Measurements from ENCODE around the gene EPB41L3.

EPB41L3 gene

DNA sequence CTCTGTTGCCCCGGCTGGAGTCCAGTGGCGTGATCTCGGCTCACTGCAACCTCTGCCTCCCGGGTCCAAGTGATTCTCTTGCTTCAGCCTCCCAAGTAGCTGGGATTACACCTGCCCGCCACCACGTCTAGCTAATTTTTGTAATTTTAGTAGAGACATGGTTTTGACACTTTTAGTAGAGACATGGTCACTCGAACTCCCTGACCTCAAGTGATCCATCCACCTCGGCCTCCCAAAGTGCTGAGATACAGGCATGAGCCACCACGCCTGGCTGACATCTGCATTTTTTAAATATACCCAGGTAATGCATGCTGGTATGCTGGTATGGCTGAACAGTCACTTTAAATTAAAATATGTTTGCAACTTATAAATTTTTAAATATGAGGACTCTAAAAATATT is 91.9 kb downstream of the EPB41L3 start:
- DNase-seq (ENCODE audit: low read depth), result no peak

DNA sequence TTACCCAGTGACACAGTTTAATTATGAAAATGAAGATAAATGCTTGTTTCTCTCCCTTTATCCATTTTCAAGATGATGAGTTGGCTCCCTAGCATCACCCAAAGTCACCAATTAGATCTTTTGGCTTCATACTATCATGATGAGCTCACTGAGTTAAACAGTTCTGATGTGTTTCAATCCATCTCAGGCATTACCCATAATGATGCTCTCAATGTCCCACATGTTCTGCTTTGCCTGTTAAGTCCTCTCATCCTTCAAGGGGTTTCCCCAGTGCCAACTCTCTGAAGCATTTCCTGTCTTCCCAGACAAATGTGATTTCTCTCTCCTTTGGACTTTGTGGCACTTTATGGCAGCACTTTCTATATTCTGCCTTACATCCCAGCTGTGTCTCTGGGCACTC is 92.6 kb downstream of the EPB41L3 start:
- no peak for DNase-seq (ENCODE audit: low read depth)

DNA sequence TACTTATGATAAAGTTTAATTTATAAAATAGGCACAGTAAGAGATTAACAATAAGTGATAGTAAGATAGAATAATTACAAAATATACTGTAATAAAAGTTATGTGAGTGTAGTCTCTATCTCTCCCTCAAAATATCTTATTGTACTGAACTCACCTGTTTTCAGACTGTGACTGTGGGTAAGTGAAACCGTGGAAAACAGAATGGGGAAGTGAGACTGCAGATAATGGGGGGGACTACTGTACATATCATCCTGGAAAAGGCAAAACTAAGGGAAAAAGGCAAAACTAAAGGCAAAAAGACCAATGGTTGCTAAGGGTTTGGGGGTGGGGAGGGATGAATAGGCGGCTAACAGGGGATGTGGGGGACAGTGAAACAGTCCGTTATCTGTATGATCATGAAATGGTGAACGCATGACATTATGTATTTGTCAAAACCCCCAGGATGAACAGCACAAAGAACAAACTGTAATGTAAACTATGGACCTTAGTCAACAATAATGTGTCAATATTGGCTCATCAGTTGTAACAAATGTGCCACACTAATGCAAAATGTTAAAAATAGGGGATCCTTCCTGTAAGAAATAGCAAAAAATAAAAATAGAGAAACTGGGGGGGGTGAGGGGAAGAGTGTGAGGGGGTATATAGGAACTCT is 93.8 kb downstream of the EPB41L3 start:
- DNase-seq (ENCODE audit: low read depth), result no peak

DNA sequence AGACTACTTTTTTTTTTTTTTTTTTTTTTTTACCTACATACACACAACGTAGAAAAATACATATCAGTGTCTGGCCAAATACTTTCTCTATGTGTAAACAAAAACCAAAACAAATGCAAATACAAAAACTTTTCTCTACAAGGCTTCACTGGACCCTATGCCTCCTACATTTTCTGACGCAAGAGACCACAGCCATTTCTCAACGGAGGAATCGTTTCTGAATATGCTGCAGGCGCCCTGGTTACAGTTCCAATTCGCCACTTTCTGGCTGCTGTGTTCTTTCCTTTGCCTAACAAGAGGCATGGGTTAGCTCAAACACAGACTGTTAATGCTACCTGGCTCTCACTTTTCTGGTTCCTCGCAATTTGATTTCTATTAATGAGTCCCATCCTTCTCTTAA is 96.4 kb downstream of the EPB41L3 start:
- no peak for DNase-seq (ENCODE audit: low read depth)

DNA sequence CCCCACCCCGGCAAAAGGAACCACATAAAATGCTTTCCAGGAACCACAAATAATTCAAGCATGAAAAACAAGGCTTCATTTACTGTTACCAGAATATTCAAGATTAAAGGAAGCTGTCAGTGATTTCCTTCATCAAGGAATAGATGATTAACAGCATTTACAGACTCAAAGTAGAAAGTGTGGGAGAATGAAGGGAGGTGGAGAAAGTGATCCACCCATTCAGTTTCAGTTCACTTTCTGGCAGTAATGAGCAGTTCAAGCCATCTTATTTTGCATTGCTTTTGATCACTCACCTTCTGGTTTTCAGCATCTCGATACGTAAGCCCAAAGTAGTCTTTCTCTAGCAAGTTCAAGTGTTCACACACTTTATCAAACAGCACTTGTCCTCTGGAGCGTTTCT is 99.0 kb downstream of the EPB41L3 start:
- DNase-seq (ENCODE audit: low read depth), result no peak

DNA sequence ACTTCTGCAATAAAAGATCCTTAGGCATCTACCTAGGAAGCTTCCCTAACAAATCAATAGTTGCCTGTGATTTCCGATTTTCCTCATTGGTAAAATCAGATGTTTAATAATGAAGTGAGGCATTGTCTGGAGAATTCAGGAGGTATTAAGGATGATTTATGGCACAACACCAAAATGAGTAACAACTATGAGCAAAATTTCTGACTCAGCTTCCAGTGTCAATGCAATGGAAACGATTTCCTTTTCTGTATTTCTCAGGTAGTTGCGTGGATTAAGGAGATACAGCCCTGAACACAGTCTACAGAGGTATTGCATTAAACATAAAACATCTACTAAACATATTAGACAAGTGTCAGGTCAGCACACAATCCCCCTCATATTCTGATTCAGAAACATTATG is 99.5 kb downstream of the EPB41L3 start:
- DNase-seq (ENCODE audit: low read depth), result no peak

DNA sequence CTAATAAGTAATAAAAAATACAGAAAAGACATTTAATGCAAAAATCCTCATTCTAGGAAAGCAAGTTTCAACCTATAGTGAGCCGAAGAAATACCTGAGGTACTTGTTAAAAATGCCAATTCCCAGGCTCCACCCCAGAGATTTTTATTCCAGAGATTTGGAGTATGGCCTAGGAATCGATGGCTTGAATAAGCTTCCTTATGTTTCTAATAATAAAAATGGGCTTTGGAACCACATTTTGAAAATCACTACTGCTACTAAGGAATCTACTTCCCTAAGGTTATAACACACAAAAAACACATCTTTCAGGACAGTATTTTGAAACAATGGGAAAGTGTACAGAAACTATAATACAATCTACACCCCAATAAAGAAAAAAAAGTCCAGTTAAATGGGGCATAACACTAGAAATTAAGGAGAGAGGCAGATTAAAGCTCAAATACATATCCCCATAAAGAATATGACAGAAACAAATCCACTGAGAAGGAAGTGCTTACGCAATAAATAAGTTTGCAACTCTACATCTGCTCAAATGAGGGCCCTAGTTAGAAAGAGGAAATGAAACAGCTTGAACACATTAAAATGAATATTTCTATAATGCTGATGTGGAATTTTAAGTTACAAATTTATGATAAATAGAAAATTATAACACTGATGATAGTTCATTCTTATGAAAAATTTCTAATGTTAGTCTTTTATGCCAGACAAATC is 103.7 kb downstream of the EPB41L3 start:
- no peak for DNase-seq (ENCODE audit: low read depth)

DNA sequence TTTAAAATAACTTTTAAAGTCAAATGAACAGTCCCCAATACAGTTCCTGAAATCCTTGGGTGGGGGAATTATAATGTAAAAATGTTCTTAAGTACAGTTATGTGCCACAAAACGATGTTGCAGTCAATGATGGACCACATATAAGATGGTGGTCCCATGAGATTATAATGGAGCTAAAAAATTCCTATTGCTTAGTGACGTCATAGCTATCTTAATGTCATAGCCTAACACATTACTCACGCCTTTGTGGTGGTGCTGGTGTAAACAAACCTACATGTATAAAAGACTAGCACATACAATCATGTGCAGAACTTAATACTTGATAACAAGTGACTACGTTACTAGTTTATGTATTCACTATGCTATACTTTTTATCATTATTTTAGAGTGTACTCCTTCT is 109.4 kb downstream of the EPB41L3 start:
- no peak for DNase-seq (ENCODE audit: low read depth)

DNA sequence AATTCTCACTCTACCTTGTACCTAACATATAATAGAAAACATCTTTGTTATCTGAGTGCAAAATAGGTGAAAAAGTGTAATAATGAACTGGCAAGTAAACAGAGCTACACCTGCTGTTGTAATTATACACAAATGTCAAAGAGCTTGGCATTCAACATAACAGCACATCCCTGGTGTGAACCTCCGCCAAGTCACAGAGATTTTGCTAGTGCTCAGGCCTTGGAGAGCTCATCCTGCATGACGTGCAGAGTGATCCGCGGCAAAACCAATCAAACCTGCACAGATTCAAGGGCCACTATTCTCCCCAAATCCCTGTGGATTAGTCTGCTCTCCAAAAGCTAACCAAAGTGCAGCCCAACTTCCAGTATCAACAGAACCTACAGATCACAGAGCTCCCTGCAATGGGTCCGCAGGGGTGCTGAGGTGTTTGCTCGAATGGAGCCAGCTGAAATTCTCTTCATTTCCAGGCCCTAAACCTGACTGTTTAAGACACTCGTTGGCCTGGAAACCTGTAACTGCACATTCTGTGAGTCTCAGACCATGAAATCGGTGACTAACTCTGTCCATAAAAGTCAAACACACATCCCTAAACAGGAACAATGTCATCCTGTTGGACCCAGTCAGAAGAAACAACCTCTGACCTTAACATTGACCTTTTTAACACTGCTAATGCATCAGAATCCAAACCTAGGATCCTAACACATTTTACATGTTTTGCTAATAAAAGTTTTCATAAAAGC is 111.8 kb downstream of the EPB41L3 start:
- DNase-seq (ENCODE audit: low read depth), result no peak

DNA sequence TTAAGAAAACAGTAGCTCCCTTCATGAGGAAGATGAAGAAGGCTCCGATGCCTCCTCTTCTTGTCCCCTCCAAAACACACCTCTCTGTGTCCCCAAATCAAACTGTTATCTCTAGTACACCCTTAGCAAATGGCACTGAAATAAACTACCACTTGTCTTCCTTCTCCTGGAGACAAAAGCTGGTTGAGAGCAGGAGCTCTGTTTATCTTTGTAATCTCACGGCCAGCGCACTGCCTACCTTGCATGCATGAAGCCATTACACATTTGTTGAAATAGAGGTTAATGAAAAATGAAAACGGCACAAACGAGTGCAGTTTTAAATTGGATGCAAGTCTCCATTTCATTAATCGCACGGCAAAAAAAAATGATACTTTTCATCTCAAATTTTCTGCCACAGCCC is 113.7 kb downstream of the EPB41L3 start:
- DNase-seq (ENCODE audit: low read depth), result no peak

DNA sequence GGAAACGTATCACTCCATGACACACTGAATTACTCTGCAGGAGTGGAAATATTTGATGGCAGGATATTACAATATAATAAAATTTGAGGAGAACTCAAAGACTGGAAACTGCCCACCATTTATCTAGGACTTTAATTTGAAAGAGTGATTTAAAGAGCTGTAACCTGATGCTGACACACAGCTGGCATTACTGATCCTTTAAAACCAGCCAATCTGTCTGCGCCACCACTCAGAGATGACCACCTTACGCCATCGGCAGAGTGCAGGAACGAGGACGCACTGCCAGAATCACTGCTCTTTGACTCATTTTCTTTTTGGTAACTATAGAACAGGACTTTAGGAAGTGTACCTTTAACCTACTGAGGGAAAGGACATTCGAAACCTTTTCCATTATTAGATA is 114.1 kb downstream of the EPB41L3 start:
- no peak for DNase-seq (ENCODE audit: low read depth)

DNA sequence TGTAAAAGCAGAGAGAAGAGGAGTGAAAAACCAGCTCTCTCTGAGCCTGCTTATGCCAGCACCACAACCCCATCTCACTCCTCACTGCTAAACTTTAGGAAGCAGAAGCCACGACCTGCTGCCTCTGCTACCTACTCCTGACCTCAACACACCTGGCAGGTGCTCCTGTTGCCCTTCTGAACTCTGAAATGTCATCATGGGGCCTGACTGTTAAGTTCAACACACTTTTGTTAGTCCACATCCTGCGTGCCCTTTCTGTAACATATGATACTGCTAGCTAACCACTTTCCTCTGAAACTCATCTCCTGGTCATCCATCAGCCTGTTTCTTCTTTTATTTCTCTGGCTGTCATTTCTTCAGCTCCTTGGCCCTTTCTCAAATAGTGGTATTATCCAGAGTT is 118.1 kb downstream of the EPB41L3 start:
- DNase-seq (ENCODE audit: low read depth), result no peak

DNA sequence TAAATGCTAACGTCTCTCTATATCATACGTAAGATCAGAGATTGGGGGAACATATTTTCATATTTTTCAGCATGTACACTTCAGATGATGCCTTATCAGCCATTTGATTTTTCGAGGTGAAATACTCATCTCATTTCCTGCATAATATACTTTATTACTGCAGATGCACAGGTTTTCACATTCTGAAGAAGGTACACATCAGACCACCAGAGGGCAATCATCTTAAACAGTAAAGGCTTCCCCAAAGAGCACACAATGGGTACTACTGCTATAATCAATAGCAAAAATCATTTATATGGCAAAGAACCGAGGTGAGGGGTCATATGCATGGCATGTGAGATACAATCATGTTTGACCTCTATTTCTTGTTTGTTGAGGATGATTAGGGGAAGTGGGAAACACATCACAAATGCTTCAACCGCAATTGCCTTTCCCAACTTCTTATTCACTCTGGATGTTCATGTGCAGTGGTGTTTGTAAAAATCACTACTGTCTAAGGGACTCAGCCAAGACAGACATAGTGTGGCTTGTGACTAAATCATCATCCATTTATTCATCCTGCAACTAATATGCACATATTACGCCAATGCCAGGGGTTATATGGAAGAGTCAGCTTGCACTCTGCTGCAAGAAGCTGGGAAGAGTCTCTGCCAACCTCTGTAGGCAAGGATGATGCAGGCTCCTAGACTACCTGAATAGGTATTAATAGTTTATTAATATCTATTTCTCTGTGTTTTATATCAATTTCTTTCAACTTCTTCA is 118.7 kb downstream of the EPB41L3 start:
- DNase-seq (ENCODE audit: low read depth), result no peak

DNA sequence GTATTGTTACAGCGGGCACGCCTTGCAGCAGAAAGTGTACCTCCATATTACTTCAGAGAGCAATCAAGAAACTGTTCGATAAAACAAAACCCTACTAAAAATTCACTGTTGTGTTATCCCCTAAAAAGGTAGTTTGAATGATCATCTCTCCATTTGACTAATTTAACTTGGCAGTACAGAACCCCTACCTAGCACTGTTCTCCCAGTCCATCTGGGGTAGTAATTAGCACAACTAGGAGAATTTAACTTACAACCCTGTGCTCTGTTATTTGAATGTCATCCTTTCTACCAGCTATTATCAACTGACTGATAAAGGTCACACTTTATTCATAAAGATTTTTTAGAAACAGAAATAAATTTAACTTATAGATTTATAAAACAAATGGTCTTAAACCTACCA is 121.2 kb downstream of the EPB41L3 start:
- no peak for DNase-seq (ENCODE audit: low read depth)

DNA sequence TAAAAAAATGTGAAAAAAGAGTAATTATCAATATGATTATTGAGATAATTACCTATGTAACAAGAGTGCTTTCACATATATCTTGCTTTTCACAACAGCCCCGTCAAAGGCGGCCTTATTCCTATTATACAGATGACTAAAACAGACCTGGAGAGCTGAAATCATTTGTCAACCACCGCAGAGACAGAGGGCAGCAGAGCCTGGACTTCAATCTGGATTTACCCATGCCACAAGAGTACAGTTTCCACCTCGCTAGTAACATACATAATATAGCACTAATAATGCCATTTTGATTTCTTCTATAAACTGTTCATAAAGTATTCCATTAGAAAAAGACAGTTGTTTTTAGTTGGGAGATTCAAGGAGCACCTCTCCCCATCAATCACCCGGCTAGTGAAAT is 121.8 kb downstream of the EPB41L3 start:
- DNase-seq (ENCODE audit: low read depth), result no peak

DNA sequence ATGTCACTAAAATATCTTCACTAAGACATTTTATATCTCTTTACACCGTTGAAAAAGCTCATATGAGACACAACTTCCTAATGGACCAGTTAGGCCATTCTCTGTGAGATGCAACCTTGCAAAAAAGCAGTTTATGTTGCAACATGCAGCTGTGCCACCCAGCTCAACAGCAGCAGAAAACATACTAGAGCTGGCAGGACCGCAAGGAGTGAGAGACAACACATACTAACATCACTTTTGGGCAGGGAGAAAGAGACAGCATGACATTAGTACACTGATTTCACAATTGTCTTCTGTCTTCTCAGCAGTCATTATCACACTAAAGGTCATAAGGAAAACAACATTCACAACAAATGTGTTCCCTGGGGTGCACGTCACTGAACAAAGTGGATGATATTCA is 122.9 kb downstream of the EPB41L3 start:
- DNase-seq (ENCODE audit: low read depth), result no peak

DNA sequence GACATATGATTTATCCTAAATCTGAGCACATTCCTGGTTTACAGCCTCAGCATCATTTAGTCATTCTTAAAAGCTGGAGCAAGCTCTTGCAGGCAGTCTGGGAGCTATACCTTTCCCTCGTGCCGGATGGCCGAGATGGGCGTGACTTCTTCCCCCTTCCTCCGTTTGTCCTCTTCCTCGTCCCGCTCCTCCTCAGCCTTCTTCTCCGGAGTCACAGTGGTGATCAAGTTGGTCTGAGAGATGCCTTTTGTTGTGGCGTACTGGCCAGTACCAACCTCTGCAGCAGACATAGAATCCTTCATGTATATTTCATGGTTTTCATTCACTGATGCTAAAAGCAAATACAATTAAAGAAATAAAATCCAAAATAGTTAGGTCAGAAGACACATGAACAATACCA is 124.2 kb downstream of the EPB41L3 start:
- DNase-seq (ENCODE audit: low read depth), result no peak

DNA sequence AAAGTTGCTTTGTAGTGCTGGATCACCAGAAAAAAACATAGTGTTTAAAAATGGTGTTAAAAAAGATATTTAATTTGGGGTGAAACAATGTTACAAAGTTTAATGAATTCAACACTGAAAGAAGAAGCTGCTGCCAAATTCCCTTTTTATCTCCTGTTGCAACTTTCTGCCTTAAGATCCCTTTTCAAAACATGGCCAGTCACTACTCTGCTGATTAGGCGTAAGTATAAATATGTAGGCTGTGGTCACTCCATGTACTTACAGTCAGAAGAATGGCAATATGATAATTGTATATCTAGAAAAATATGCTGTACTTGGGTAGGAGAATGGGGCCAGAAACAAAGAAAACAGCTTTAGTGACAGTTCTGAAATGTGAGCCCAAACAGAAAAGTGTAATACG is 124.8 kb downstream of the EPB41L3 start:
- DNase-seq (ENCODE audit: low read depth), result no peak

DNA sequence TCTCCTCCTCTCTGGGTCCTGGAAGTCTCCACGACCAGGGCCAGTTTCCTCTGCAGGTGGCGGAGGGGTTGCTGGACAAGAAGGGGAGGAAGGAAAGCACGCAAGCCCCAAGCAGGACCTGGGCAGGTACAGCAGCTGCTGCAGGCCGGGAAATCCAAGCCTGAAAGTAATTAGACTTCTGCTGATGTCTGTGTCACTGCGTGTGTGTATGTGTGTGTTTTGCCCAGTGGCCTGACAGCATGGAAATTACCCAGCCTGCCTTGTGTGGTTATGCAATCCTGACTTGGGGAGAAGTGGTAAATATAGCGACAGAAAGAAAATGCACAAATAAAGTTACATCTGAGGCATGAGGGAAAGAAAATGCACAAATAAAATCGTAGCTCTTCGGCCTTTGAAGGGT is 126.5 kb downstream of the EPB41L3 start:
- DNase-seq (ENCODE audit: low read depth), result no peak

DNA sequence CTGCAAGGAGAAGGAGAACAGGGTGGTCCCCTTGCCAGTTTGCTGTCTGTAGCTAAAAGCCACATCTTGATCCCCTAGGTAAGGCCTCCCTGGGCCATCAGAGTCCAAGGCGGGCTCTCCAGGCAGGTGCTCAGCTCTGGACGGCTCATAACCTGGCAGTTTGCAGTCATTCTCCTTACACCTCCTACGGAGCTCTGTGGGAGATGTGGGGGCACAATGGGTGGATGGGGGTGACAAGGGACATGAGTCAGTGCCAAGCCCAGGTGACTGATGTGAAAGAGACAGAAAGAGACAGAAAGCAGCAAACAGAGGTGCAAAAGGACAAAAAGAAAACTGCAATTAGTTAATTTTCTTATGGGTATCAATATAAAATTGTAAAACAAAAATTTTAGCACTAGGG is 127.7 kb downstream of the EPB41L3 start:
- no peak for DNase-seq (ENCODE audit: low read depth)

DNA sequence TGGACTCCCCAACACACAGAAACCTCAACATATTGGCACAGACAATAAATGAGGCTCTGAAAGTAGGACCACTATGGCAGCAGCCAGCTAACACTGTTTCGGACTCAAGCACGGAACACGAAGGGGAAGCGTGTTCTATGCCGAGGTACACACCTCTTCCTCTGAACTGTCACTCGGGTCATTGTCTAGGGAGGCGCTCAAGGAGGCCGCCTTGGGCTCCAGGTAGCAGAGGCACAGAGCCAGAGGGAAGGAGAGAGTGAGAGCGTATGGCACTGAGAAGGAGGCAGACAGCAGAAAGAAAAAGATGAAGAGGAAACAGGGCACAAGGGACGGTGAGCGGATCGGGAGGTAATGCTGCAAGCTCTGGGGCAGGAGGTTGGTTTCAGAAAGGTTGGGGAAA is 128.1 kb downstream of the EPB41L3 start:
- DNase-seq (ENCODE audit: low read depth), result no peak

DNA sequence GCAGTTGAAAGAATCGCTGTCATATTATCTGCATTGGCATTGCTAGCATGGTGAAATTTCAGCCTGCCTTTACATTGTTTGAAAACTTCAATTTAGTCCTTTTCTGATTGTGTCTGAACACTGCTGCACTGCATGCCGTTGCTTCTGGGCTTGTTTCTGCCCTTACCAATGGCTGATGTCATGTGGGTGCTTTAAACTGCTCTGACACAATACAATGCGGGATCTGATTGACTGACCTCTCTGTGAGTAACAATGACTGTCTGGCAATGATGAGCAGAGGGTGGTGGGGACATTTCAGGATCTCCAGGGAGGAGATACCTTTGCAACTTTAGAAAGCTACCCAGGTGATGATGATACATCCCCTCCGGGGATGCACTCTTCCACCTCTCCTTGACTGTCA is 128.8 kb downstream of the EPB41L3 start:
- DNase-seq (ENCODE audit: low read depth), result no peak

DNA sequence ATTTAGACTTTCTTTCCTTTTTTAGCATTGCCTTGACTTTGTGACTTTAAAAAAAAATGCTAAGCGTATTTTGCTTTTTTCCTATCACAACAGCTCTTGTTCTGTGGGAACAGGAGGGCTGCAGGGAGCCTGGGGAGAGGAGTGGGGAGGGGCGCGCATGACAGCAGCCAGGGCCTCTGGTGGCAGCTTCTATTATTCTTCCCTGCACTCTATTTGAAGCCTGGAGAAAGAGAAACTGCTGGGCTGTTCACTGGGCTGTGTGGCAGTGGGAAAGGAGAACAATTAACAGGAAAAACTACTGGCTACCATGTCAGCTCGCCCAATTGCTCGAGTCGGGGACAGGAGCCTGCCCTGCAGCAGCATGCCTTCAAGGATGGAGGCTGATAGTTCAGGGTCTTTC is 129.3 kb downstream of the EPB41L3 start:
- DNase-seq (ENCODE audit: low read depth), result no peak
